Stomach (tissue), 4 donors: ENCODE data around the gene PPP1R12B.
"Not testable (repeated sequence)": the region's sequence is repeated elsewhere in the genome, so short reads cannot be mapped to it uniquely, and the experiment has no call there.

Experiments
- EP300 ChIP-seq: sonication (generic); formaldehyde crosslinking; IDR thresholded peaks from one replicate; pipeline ENCODE4 v1.6.1; 2017; ENCODE audit warnings: antibody characterized with exemption
- POLR2A ChIP-seq, 4 donors: fragments of 450-650 bp; IDR thresholded peaks; one replicate each; pipeline ENCODE4 v1.6.1; 2016; ENCODE audit warnings: antibody characterized with exemption in 4 of 4, control low read depth in 2 of 4, mild to moderate bottlenecking in 1 of 4, moderate library complexity in 1 of 4
- TF ChIP-seq, protein P1 (sequence below), 7 experiments: fragments of 450-650 bp in 4 of 7; fragments of 200-600 bp in 3 of 7; sonication (generic) in 3 of 7; IDR thresholded peaks; one replicate each; pipeline ENCODE4 v1.5.1; 2016 to 2019; ENCODE audit warnings: antibody characterized with exemption in 7 of 7, control low read depth in 2 of 7, mild to moderate bottlenecking in 1 of 7

DNA sequence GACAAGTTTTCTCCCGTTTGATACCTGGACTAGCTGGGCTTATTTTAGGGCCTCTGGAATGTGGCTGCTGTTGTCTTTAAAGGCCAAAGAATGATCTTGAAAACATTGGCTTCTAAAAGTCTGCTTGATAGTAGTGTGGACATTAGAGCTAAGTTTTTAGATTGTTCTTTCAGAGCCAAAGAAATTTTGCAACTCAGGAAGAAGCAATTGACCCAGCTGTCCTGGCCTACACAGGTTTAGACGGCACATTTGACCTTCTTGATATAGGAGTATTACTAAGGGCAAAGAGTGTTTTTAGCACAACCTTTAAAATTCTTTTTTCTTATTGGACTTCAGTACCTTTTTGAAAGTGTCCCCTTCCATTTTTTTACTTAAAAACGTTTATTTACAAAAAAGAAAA, 63.9 kb downstream of the PPP1R12B start:
- TF ChIP-seq, protein P1, sequence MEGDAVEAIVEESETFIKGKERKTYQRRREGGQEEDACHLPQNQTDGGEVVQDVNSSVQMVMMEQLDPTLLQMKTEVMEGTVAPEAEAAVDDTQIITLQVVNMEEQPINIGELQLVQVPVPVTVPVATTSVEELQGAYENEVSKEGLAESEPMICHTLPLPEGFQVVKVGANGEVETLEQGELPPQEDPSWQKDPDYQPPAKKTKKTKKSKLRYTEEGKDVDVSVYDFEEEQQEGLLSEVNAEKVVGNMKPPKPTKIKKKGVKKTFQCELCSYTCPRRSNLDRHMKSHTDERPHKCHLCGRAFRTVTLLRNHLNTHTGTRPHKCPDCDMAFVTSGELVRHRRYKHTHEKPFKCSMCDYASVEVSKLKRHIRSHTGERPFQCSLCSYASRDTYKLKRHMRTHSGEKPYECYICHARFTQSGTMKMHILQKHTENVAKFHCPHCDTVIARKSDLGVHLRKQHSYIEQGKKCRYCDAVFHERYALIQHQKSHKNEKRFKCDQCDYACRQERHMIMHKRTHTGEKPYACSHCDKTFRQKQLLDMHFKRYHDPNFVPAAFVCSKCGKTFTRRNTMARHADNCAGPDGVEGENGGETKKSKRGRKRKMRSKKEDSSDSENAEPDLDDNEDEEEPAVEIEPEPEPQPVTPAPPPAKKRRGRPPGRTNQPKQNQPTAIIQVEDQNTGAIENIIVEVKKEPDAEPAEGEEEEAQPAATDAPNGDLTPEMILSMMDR (IDR thresholded peaks at IDR 0.05), result not testable (repeated sequence)
- TF ChIP-seq POLR2A (IDR thresholded peaks at IDR 0.05); EP300: not testable (repeated sequence)
